Lung (tissue), 12 donors: Measurements from ENCODE around the gene ASIC2. TPM values are rescaled to one million over a fixed set of nuclear protein-coding genes. Genes with fewer than 3 reads are reported as not detected.

Experiments used
- ATAC-seq: fragments of 200-7000 bp; cut with Tn5 transposase; one replicate; pipeline ENCODE4 v1.9.1; 2020; ENCODE audit warnings: moderate number of reproducible peaks; ENCODE audit not compliant: insufficient read depth, low FRiP score
- DNase-seq, 3 donors: peaks; one replicate each; pipeline ENCODE4 v3.0.0-alpha.2; 2013 to 2017
- H3K27ac ChIP-seq, 2 donors: one replicate each; pipeline ENCODE4 v1.5.1; 2013; ENCODE audit warnings: mild to moderate bottlenecking in 2 of 2, moderate library complexity in 2 of 2, control low read depth in 1 of 2, inconsistent platforms in 1 of 2, low read depth in 1 of 2, low read length in 1 of 2
- H3K27me3 ChIP-seq, 3 donors: one replicate each; pipeline ENCODE4 v1.5.1; 2013; ENCODE audit warnings: low read length in 2 of 3; ENCODE audit not compliant: control insufficient read depth in 3 of 3, insufficient read depth in 3 of 3
- H3K36me3 ChIP-seq, 4 donors: one replicate each; pipeline ENCODE4 v1.5.1; 2013; ENCODE audit warnings: low read length in 4 of 4, mild to moderate bottlenecking in 1 of 4, moderate library complexity in 1 of 4; ENCODE audit not compliant: control insufficient read depth in 4 of 4, insufficient read depth in 4 of 4
- H3K4me1 ChIP-seq, 5 donors: one replicate each; pipeline ENCODE4 v1.5.1; 2013; ENCODE audit warnings: low read length in 5 of 5, mild to moderate bottlenecking in 2 of 5, moderate library complexity in 1 of 5; ENCODE audit not compliant: control insufficient read depth in 5 of 5, insufficient read depth in 5 of 5
- H3K4me3 ChIP-seq: one replicate; pipeline ENCODE4 v1.5.1; 2013; ENCODE audit warnings: mild to moderate bottlenecking, control low read depth, moderate library complexity
- H3K9ac ChIP-seq, 2 donors: one replicate each; pipeline ENCODE4 v1.5.1; 2013; ENCODE audit warnings: low read length in 2 of 2, control low read depth in 1 of 2; ENCODE audit not compliant: insufficient read depth in 1 of 2
- H3K9me3 ChIP-seq, 4 donors: one replicate each; pipeline ENCODE4 v1.5.1; 2013; ENCODE audit warnings: low read length in 3 of 4, mild to moderate bottlenecking in 1 of 4, moderate library complexity in 1 of 4; ENCODE audit not compliant: control insufficient read depth in 4 of 4, insufficient read depth in 3 of 4
- CTCF ChIP-seq: IDR thresholded peaks from 2 replicates; pipeline ENCODE4 v1.5.1; 2012; ENCODE audit warnings: mild to moderate bottlenecking; ENCODE audit errors: control extremely low read depth, extremely low read depth
- WGBS, 2 donors: extraction: QIAGEN DNeasy Blood & Tissue Kit; methylation state at CpG; one replicate each; pipeline ENCODE4 v1.1.7; 2013; 5-methylcytosine and 5-hydroxymethylcytosine counted together
- polyA plus RNA-seq, 2 donors: library from polyadenylated mRNA; stranded (reverse); fragments of 200-250 nt; gene quantifications; one replicate each; pipeline ENCODE4 v1.2.1, GENCODE V29; 2013
- total RNA-seq, 2 donors: library from RNA; depleted of rRNA in 1 of 2; stranded (reverse); fragments of >200 nt in 1 of 2; gene quantifications; one replicate each; pipeline ENCODE4 v1.2.1, GENCODE V29; 2014 to 2021
- donor health status: control.
- donor health status: control.
- donor health status: Bipolar disorder and iron deficiency.
- donor health status: healthy.
- donor health status: DM: yes; HTN: yes; CAD: no.

ASIC2 gene
- total and polyA plus RNA-seq, 4 donors, result 0.03 to 0.28 (median 0.14) TPM; not detected in 1

- no peak overlapping the region for H3K4me3 ChIP-seq
- DNase-seq (no peak), ATAC-seq (no peak)
- H3K27me3 ChIP-seq, result peaks cover 0 to 10% (median 5%) of the 10 kb centered on the region in 3 donors
- WGBS, 2 donors, result 64 to 77% methylated on average over 8 of the region's 8 CpGs
- H3K9me3 ChIP-seq, result peaks cover 0 to 2% (median 0%) of the 10 kb centered on the region in 4 donors
- no peak overlapping the region for H3K9ac ChIP-seq
- H3K4me1 ChIP-seq, result peaks cover 0 to 47% (median 0%) of the 10 kb centered on the region in 5 donors
- H3K27ac ChIP-seq, result no peak overlapping the region
- no peaks in the 10 kb centered on the region for H3K36me3 ChIP-seq
- TF ChIP-seq CTCF, result no peak
These were observed 174.6 kb downstream of the ASIC2 start for GRCh38 chr17:33118391-33119075.

- peaks cover 0 to 5% (median 5%) of the 10 kb centered on the region in 3 donors for H3K27me3 ChIP-seq
- H3K9ac ChIP-seq, result no peak overlapping the region
- ATAC-seq (no peak), DNase-seq (peak in 2 of 3 donors; percentile 24 to 29)
- H3K27ac ChIP-seq, result no peak overlapping the region
- no peaks in the 10 kb centered on the region for H3K9me3 ChIP-seq
- no peaks in the 10 kb centered on the region for H3K36me3 ChIP-seq
- no peak overlapping the region for H3K4me3 ChIP-seq
- H3K4me1 ChIP-seq, result peaks cover 0 to 63% (median 0%) of the 10 kb centered on the region in 5 donors
- TF ChIP-seq CTCF, result no peak
- WGBS, 2 donors, result 75 to 82% methylated on average over 13 of the region's 13 CpGs
These were observed 177.0 kb downstream of the ASIC2 start for GRCh38 chr17:33116021-33116551.

- Histone ChIP-seq H3K4me1 (peaks cover 0 to 59% (median 0%) of the 10 kb centered on the region in 5 donors), H3K4me3 (no peak overlapping the region), H3K27ac (no peak overlapping the region), H3K27me3 (peaks cover 0 to 4% (median 3%) of the 10 kb centered on the region in 3 donors), H3K9me3 (no peaks in the 10 kb centered on the region), H3K9ac (no peak overlapping the region), H3K36me3 (no peaks in the 10 kb centered on the region)
- TF ChIP-seq CTCF, result no peak
- peak; percentile 36 to 58 (median 44) for DNase-seq
- 82 to 85% methylated on average over 5 of the region's 5 CpGs for WGBS, 2 donors
- ATAC-seq, result no peak
These were observed 177.7 kb downstream of the ASIC2 start for GRCh38 chr17:33115366-33115765.
